HepG2 (cell line): Measurements from ENCODE around the gene CLIP2. TPM values are rescaled to one million over a fixed set of nuclear protein-coding genes. Genes with fewer than 3 reads are reported as not detected.

Experiments
- EHMT2 ChIP-seq: fragments of 200-600 bp; sonication (generic); IDR thresholded peaks from 2 replicates; pipeline ENCODE4 v1.7.0; 2017; ENCODE audit warnings: antibody characterized with exemption, low read depth, low read length, borderline replicate concordance
- FOXK2 ChIP-seq: fragments of 450-650 bp; IDR thresholded peaks from 2 replicates; pipeline ENCODE4 v1.6.1; 2016
- MLLT10 ChIP-seq: sonication (generic); formaldehyde crosslinking; IDR thresholded peaks from 2 replicates; pipeline ENCODE4 v1.4.0; 2020; ENCODE audit warnings: missing genetic modification reagents
- PAWR ChIP-seq: sonication (generic); formaldehyde crosslinking; IDR thresholded peaks from 2 replicates; pipeline ENCODE4 v1.4.0; 2020; ENCODE audit warnings: missing genetic modification reagents, mild to moderate bottlenecking, borderline replicate concordance
- SNAI1 ChIP-seq: sonication (generic); formaldehyde crosslinking; IDR thresholded peaks from 2 replicates; pipeline ENCODE4 v1.5.0; 2020; ENCODE audit warnings: mild to moderate bottlenecking, missing genetic modification reagents, borderline replicate concordance
- TOPORS ChIP-seq: sonication (generic); formaldehyde crosslinking; IDR thresholded peaks from 2 replicates; pipeline ENCODE4 v1.8.0; 2023; ENCODE audit warnings: mild to moderate bottlenecking, missing genetic modification reagents
- ZFP41 ChIP-seq: sonication (generic); formaldehyde crosslinking; IDR thresholded peaks from 2 replicates; pipeline ENCODE4 v1.4.0; 2020; ENCODE audit warnings: mild to moderate bottlenecking, missing genetic modification reagents, borderline replicate concordance
- ZNF382 ChIP-seq: sonication (generic); formaldehyde crosslinking; IDR thresholded peaks from 2 replicates; pipeline ENCODE4 v1.5.0; 2020; ENCODE audit warnings: missing genetic modification reagents, mild to moderate bottlenecking, borderline replicate concordance
- ZNF724P ChIP-seq: sonication (generic); formaldehyde crosslinking; IDR thresholded peaks from 2 replicates; pipeline ENCODE4 v1.8.0; 2022; ENCODE audit warnings: missing genetic modification reagents, borderline replicate concordance
- ZNF746 ChIP-seq: sonication (generic); formaldehyde crosslinking; IDR thresholded peaks from 2 replicates; pipeline ENCODE4 v1.8.0; 2022; ENCODE audit warnings: mild to moderate bottlenecking, missing genetic modification reagents
- ZSCAN25 ChIP-seq: sonication (generic); formaldehyde crosslinking; IDR thresholded peaks from 2 replicates; pipeline ENCODE4 v1.8.0; 2022; ENCODE audit warnings: mild to moderate bottlenecking, missing genetic modification reagents
- polyA plus RNA-seq, 8 experiments: library from polyadenylated mRNA; depleted of rRNA in 3 of 8; stranded (reverse) in 7 of 8; unstranded in 1 of 8; fragments of >200 nt; fragmentation: Illumina TruSeq in 4 of 8; extraction: Trizol in 4 of 8; gene quantifications; 2 replicates each; pipeline versions ENCODE4 v1.2.1 to v1.2.3, GENCODE V29; 2011 to 2016; ENCODE audit warnings: low read depth in 4 of 8, missing spikeins in 1 of 8, mixed read lengths in 1 of 8; ENCODE audit not compliant: insufficient read depth in 1 of 8
- total RNA-seq, 5 experiments: library from RNA; depleted of rRNA; stranded (reverse); fragments of >200 nt; fragmentation: Illumina TruSeq; extraction: Trizol; gene quantifications; 2 replicates each; pipeline ENCODE4 v1.2.3, GENCODE V29; 2016; ENCODE audit warnings: low read depth in 1 of 5
- TF ChIP-seq, protein P1 (sequence below): sonication (generic); formaldehyde crosslinking; IDR thresholded peaks from 2 replicates; pipeline ENCODE4 v1.5.0; 2020; ENCODE audit warnings: missing genetic modification reagents
- TF ChIP-seq, protein P2 (sequence below): IDR thresholded peaks from 2 replicates; pipeline ENCODE4 v1.6.1; 2016; ENCODE audit warnings: missing genetic modification reagents, missing compliant biosample characterization
- TF ChIP-seq, protein P3 (sequence below), 2 experiments: fragments of 450-650 bp in 1 of 2; sonication (generic) in 1 of 2; formaldehyde crosslinking in 1 of 2; IDR thresholded peaks; 2 replicates each; pipeline versions ENCODE4 v1.6.1 to v1.8.0; 2016 to 2022; ENCODE audit warnings: antibody characterized with exemption in 1 of 2, mild to moderate bottlenecking in 1 of 2, missing genetic modification reagents in 1 of 2
- TF ChIP-seq, protein P4 (sequence below): sonication (generic); formaldehyde crosslinking; IDR thresholded peaks from 2 replicates; pipeline ENCODE4 v1.4.0; 2020; ENCODE audit warnings: missing genetic modification reagents
- TF ChIP-seq, protein P5 (sequence below): IDR thresholded peaks from 2 replicates; pipeline ENCODE4 v1.6.1; 2016; ENCODE audit warnings: low read depth

The CLIP2 gene
- total and polyA plus RNA-seq, 2 of the 13 experiments (the other 11 are each of a cell fraction or from before 2014, with no cell fraction given): 6.5 to 17.4 TPM

DNA sequence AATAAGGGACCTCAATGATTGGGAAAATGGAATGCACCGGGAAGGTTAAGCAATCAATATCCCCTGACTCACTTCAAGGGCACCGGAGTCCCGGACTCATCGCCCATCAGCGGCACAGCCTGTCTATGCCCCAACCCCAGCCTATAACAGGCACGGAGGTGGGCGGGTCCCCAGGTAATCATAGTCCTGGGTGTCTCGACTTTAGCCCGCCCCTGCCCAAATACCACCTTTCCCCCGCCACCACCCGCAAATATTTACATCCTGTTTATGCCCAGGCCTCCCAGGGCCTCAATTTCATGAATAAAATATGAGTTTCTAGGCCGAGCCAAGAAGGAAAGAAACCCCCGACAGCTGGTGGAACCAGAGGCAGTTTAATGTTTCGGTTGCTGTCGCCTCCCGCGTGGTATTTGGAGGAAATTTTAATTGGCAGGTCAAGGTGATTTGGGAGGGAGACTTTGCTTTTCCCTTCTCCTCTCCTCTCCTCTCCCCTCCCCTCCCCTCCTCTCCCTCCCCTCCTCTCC is 19.4 kb upstream of the CLIP2 start (continued):
- TF ChIP-seq ZNF382 (CRISPR knock-in tag): no peak
- peak; percentile 89 for TF ChIP-seq ZSCAN25 (CRISPR knock-in tag)
- TF ChIP-seq, protein P1, sequence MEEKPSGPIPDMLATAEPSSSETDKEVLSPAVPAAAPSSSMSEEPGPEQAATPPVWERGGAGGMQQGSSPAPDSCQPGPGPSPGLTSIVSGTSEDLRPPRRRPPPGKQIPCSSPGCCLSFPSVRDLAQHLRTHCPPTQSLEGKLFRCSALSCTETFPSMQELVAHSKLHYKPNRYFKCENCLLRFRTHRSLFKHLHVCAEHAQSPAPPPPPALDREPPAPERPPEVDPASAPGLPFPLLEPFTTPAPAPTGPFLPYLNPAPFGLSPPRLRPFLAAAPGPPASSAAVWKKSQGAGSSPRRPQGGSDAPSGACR (CRISPR knock-in tag): no peak
- TF ChIP-seq, protein P2, sequence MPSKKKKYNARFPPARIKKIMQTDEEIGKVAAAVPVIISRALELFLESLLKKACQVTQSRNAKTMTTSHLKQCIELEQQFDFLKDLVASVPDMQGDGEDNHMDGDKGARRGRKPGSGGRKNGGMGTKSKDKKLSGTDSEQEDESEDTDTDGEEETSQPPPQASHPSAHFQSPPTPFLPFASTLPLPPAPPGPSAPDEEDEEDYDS (CRISPR knock-in tag): peak; percentile 45; the same call in 1 of the 2 replicates
- peak; percentile 88 for TF ChIP-seq ZNF746
- TF ChIP-seq, protein P3, sequence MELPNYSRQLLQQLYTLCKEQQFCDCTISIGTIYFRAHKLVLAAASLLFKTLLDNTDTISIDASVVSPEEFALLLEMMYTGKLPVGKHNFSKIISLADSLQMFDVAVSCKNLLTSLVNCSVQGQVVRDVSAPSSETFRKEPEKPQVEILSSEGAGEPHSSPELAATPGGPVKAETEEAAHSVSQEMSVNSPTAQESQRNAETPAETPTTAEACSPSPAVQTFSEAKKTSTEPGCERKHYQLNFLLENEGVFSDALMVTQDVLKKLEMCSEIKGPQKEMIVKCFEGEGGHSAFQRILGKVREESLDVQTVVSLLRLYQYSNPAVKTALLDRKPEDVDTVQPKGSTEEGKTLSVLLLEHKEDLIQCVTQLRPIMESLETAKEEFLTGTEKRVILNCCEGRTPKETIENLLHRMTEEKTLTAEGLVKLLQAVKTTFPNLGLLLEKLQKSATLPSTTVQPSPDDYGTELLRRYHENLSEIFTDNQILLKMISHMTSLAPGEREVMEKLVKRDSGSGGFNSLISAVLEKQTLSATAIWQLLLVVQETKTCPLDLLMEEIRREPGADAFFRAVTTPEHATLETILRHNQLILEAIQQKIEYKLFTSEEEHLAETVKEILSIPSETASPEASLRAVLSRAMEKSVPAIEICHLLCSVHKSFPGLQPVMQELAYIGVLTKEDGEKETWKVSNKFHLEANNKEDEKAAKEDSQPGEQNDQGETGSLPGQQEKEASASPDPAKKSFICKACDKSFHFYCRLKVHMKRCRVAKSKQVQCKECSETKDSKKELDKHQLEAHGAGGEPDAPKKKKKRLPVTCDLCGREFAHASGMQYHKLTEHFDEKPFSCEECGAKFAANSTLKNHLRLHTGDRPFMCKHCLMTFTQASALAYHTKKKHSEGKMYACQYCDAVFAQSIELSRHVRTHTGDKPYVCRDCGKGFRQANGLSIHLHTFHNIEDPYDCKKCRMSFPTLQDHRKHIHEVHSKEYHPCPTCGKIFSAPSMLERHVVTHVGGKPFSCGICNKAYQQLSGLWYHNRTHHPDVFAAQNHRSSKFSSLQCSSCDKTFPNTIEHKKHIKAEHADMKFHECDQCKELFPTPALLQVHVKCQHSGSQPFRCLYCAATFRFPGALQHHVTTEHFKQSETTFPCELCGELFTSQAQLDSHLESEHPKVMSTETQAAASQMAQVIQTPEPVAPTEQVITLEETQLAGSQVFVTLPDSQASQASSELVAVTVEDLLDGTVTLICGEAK (IDR thresholded peaks at IDR 0.05): no peak
- TF ChIP-seq, protein P3 (CRISPR knock-in tag; IDR thresholded peaks at IDR 0.05): no peak
- no peak for TF ChIP-seq FOXK2
- TF ChIP-seq, protein P4, sequence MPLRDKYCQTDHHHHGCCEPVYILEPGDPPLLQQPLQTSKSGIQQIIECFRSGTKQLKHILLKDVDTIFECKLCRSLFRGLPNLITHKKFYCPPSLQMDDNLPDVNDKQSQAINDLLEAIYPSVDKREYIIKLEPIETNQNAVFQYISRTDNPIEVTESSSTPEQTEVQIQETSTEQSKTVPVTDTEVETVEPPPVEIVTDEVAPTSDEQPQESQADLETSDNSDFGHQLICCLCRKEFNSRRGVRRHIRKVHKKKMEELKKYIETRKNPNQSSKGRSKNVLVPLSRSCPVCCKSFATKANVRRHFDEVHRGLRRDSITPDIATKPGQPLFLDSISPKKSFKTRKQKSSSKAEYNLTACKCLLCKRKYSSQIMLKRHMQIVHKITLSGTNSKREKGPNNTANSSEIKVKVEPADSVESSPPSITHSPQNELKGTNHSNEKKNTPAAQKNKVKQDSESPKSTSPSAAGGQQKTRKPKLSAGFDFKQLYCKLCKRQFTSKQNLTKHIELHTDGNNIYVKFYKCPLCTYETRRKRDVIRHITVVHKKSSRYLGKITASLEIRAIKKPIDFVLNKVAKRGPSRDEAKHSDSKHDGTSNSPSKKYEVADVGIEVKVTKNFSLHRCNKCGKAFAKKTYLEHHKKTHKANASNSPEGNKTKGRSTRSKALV: no peak
- TF ChIP-seq, protein P5, sequence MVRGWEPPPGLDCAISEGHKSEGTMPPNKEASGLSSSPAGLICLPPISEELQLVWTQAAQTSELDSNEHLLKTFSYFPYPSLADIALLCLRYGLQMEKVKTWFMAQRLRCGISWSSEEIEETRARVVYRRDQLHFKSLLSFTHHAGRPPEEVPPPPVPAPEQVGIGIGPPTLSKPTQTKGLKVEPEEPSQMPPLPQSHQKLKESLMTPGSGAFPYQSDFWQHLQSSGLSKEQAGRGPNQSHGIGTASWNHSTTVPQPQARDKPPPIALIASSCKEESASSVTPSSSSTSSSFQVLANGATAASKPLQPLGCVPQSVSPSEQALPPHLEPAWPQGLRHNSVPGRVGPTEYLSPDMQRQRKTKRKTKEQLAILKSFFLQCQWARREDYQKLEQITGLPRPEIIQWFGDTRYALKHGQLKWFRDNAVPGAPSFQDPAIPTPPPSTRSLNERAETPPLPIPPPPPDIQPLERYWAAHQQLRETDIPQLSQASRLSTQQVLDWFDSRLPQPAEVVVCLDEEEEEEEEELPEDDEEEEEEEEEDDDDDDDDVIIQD (CRISPR knock-in tag): no peak
- no peak for TF ChIP-seq MLLT10 (CRISPR knock-in tag)
- TF ChIP-seq SNAI1: no peak
- TF ChIP-seq TOPORS (CRISPR knock-in tag): no peak
- no peak for TF ChIP-seq PAWR
- no peak for TF ChIP-seq ZFP41 (CRISPR knock-in tag)
- TF ChIP-seq EHMT2: no peak
- no peak for TF ChIP-seq ZNF724P
